WERI-Rb-1 (cell line): Measurements from ENCODE around the gene NSA2.
"Not testable (repeated sequence)": the region's sequence is repeated elsewhere in the genome, so short reads cannot be mapped to it uniquely, and the experiment has no call there.

ENCODE experiments used
- DNase-seq: peaks from one replicate; pipeline ENCODE4 v3.0.0-alpha.2; 2020
- H3K27ac ChIP-seq: fragments of 250-450 bp; sonication (Bioruptor Pico); 2 replicates; pipeline ENCODE4 v1.5.1; 2020; ENCODE audit warnings: mild to moderate bottlenecking, moderate library complexity
- H3K27me3 ChIP-seq: fragments of 250-450 bp; sonication (Bioruptor Pico); 2 replicates; pipeline ENCODE4 v1.5.1; 2021; ENCODE audit warnings: mild to moderate bottlenecking, low read depth, moderate library complexity; ENCODE audit not compliant: insufficient read depth, severe bottlenecking
- H3K36me3 ChIP-seq: fragments of 250-450 bp; sonication (Bioruptor Pico); 2 replicates; pipeline ENCODE4 v1.5.1; 2020; ENCODE audit warnings: mild to moderate bottlenecking, moderate library complexity
- H3K4me3 ChIP-seq: 2 replicates; pipeline ENCODE4 v1.5.1; 2011; ENCODE audit warnings: low read depth, mild to moderate bottlenecking, control low read depth, low read length
- H3K9me3 ChIP-seq: fragments of 250-450 bp; sonication (Bioruptor Pico); 2 replicates; pipeline ENCODE4 v1.5.1; 2021; ENCODE audit warnings: mild to moderate bottlenecking, moderate library complexity; ENCODE audit not compliant: severe bottlenecking
- TF ChIP-seq, protein P1 (sequence below): IDR thresholded peaks from 2 replicates; pipeline ENCODE4 v1.5.1; 2011; ENCODE audit warnings: low read depth, mild to moderate bottlenecking, control low read depth, inconsistent platforms, low read length

Gene NSA2

DNA sequence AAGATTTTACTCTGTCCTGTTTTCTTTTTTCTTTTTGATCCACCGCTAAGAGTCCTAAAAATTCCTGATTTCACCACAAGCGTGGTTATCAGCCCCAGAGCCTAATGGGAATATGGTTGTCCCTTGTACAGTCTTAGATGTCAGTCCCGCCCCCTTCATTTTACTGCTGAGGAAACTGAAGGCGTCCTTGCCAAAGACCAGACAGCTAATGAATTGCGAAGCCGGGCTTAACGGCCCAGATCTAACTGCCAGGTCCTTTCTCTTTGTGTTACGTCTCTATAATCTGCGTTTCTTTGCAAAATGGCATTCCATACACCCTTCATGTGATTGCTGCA lies 497 bp downstream of the NSA2 start:
- peak overlapping the region; percentile 75 for H3K4me3 ChIP-seq
- H3K27me3 ChIP-seq, result no peaks in the 10 kb centered on the region
- no peaks in the 10 kb centered on the region for H3K9me3 ChIP-seq
- TF ChIP-seq, protein P1, sequence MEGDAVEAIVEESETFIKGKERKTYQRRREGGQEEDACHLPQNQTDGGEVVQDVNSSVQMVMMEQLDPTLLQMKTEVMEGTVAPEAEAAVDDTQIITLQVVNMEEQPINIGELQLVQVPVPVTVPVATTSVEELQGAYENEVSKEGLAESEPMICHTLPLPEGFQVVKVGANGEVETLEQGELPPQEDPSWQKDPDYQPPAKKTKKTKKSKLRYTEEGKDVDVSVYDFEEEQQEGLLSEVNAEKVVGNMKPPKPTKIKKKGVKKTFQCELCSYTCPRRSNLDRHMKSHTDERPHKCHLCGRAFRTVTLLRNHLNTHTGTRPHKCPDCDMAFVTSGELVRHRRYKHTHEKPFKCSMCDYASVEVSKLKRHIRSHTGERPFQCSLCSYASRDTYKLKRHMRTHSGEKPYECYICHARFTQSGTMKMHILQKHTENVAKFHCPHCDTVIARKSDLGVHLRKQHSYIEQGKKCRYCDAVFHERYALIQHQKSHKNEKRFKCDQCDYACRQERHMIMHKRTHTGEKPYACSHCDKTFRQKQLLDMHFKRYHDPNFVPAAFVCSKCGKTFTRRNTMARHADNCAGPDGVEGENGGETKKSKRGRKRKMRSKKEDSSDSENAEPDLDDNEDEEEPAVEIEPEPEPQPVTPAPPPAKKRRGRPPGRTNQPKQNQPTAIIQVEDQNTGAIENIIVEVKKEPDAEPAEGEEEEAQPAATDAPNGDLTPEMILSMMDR, result no peak
- peak; percentile 12 for DNase-seq
- peak overlapping the region; percentile 77 for H3K27ac ChIP-seq
- H3K36me3 ChIP-seq, result peaks cover 47% of the 10 kb centered on the region

DNA sequence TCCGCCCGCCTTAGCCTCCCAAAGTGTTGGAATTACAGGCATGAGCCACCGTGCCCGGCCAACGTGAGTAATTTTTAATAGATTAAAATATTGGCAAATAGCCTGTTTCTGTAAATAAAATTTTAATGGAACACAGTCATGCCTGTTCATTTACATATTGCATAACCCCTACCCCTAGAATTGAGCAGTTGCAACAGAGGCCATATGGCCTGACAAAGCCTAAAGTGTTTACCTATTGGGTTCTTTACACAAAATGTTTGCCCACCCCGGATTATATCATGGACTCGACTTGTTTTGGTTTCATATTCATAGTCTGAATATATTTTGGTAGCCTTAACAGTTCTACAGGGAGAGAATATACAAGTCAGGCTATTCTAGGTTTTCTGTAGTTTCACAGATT lies 5.3 kb downstream of the NSA2 start:
- Histone ChIP-seq H3K9me3 (no peaks in the 10 kb centered on the region), H3K27ac (no peak overlapping the region), H3K27me3 (no peaks in the 10 kb centered on the region), H3K36me3 (peaks cover 77% of the 10 kb centered on the region), H3K4me3 (no peak overlapping the region)
- TF ChIP-seq, protein P1, result no peak
- DNase-seq, result no peak

DNA sequence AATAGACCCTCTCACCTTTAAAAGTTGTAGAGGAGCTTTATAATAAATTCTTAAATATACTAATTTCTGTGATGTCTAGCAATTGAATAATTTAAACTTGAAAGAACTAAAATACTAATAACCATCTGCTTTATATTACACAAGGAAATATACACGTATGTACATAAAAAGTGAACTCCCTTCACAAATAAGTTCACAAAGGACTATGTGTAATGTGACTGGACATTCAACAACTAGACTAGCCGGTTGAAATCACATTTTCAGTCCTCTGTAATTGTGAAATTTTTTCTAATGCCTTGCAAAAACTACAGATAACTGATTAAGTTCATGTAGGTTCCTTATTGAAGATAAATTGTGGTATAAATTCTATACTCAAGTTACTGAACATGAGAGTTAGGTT lies 11.6 kb downstream of the NSA2 start:
- TF ChIP-seq, protein P1, result no peak
- H3K4me3 ChIP-seq, result no peak overlapping the region
- no peak overlapping the region for H3K27ac ChIP-seq
- H3K9me3 ChIP-seq, result no peaks in the 10 kb centered on the region
- peaks cover 55% of the 10 kb centered on the region for H3K36me3 ChIP-seq
- no peaks in the 10 kb centered on the region for H3K27me3 ChIP-seq
- no peak for DNase-seq

DNA sequence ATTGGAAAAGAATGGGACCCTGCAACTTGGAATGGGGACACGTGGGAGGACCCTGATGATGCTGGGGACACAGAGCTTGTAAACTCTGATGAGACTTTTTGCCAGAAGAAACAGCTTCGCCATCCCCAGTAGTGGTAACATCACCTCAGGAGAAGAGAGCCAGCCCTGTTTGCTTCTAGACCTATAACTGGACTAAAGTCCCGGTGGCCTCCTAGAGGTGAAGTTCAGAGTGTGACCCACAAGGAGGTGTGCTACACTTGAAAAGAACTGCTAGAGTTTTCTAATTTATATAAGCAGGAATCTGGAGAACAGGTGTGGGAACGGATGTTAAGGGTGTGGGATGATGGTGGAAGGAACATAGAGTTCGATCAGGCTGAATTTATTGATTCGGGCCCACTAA lies 19.8 kb downstream of the NSA2 start:
- Histone ChIP-seq H3K27ac (no peak overlapping the region), H3K9me3 (peaks cover 6% of the 10 kb centered on the region), H3K27me3 (no peaks in the 10 kb centered on the region), H3K4me3 (no peak overlapping the region), H3K36me3 (peaks cover 16% of the 10 kb centered on the region)
- TF ChIP-seq, protein P1, result no peak
- no peak for DNase-seq

DNA sequence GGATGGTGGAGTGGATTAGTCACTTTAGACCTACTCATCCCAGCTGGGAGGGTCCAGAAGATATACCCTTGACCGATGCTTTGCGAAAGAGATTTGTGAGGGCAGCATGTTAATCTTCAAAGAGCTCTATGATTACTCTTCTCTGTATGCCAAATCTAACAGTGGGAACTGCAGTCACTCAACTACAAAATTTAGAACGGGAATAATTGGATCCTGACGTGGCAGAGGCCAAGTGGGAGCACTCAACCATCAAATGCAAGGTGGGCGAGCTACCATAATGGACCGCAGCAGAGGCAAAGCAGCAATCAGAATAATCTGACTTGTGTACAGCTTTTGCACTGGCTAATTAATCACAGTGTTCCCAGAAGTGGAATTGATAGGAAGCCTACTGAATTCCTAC lies 20.4 kb downstream of the NSA2 start:
- TF ChIP-seq, protein P1, result no peak
- peaks cover 22% of the 10 kb centered on the region for H3K36me3 ChIP-seq
- peaks cover 6% of the 10 kb centered on the region for H3K9me3 ChIP-seq
- DNase-seq, result no peak
- no peak overlapping the region for H3K27ac ChIP-seq
- H3K4me3 ChIP-seq, result no peak overlapping the region
- no peaks in the 10 kb centered on the region for H3K27me3 ChIP-seq

DNA sequence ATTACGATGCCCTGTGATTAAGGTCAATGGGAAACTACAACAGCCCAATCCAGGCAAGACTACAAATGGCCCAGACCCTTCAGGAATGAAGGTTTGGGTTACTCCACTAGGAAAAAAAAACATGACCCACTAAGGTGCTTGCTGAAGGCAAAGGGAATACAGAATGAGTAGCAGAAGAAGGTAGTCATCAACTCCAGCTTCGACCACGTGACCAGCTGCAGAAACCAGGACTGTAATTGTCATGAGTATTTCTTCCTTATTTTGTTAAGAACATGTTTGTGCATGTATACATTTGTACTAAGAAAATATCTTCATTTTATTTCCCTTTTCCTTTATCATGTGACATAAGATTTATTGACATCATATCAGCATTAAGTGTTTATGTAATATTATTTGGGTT lies 24.6 kb downstream of the NSA2 start:
- H3K27ac ChIP-seq, H3K4me3 ChIP-seq, H3K9me3 ChIP-seq, H3K27me3 ChIP-seq, DNase-seq: not testable (repeated sequence)
- H3K36me3 ChIP-seq, result peaks cover 37% of the 10 kb centered on the region
